Fibroblast of skin of abdomen (primary cell): ENCODE measurements around the gene GABRB1. TPM values are rescaled to one million over a fixed set of nuclear protein-coding genes. Genes with fewer than 3 reads are reported as not detected.

ENCODE experiments used
- DNase-seq: peaks from one replicate; pipeline ENCODE4 v3.0.0-alpha.2; 2013
- polyA plus RNA-seq, 2 experiments: library from polyadenylated mRNA; unstranded; fragments of 120-200 nt; gene quantifications; one replicate each; pipeline ENCODE4 v1.2.1, GENCODE V29; 2013; ENCODE audit not compliant: insufficient read length in 2 of 2

The GABRB1 gene
- polyA plus RNA-seq (2013, experiment 1 of 2; ENCODE audit: insufficient read length): not detected
- not detected for polyA plus RNA-seq (2013, experiment 2 of 2; ENCODE audit: insufficient read length)

DNA sequence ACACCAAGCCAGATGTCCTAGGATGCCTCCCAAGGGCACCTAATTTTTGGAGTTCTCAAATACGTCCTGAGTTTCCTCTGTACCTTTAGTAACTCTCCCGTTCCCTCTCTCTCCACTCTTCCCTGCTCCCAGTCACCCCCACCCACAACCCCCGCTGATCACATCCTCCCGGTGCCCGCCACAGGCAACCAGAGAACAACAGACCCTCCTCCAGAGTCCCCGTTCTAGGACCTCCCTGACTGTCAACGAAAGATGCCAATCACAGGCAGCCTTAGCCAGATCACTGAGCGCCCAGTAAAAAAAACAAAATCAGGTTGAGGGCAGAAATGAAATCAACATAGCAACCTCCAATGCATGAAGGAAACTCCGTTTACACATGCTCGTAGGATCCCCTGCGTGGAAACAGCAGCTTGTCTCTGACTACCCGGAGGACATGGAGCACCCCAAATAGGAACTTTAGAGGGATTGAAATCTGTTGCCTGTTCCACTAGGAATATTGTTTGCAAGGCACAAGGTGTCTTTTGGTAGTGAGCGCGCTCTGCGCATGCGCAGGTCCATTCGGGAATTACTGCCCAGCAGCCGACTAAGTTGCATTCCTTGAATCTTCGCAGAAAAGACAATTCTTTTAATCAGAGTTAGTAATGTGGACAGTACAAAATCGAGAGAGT, at the start of gene GABRB1:
GABRB1 (plus strand) TSS at position 557 of the 668 bp plus-strand sequence.
- DNase-seq: peak; percentile 34

DNA sequence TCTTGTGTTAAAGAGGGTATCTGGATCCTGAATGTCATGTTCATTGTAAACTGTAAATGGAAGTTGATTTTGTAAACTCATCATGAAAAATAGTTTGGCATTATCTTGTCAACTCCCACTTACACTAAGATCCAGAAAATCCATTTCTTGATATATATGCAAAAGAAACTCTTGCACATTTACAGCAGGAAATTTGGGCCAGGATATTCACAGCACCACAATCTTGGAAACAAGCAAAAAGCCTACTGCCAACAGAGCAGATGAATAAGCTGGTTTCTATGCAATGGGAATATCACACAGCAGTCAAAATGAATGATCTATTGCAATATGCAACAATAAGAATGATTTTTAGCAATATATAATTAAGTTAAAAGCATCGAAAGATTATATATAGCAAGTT, 46.6 kb upstream of the GABRB1 start:
- DNase-seq: no peak

GRCh38 chr4:46986922-46987638, 44.3 kb upstream of the GABRB1 start:
- DNase-seq: no peak

DNA sequence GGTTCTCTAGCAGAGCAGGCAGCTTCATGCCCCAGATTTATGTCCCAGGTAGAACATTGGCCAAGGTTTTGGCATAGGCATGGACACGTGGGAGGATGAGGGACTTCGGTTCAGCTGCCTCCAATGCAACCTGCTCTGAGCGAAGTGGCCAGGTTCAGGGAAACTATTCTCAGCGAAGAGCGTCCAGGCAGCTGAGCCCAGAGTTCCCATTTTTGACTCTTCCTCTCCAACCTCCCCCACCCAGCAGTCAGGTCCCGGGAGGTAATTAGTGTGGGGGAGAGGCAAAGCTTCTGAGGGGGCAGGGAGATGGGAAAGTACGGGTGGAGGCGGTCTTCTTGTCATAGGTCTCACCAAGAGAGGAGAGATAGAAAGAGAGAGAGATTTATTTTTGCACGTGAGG, 39.0 kb upstream of the GABRB1 start:
- no peak for DNase-seq

DNA sequence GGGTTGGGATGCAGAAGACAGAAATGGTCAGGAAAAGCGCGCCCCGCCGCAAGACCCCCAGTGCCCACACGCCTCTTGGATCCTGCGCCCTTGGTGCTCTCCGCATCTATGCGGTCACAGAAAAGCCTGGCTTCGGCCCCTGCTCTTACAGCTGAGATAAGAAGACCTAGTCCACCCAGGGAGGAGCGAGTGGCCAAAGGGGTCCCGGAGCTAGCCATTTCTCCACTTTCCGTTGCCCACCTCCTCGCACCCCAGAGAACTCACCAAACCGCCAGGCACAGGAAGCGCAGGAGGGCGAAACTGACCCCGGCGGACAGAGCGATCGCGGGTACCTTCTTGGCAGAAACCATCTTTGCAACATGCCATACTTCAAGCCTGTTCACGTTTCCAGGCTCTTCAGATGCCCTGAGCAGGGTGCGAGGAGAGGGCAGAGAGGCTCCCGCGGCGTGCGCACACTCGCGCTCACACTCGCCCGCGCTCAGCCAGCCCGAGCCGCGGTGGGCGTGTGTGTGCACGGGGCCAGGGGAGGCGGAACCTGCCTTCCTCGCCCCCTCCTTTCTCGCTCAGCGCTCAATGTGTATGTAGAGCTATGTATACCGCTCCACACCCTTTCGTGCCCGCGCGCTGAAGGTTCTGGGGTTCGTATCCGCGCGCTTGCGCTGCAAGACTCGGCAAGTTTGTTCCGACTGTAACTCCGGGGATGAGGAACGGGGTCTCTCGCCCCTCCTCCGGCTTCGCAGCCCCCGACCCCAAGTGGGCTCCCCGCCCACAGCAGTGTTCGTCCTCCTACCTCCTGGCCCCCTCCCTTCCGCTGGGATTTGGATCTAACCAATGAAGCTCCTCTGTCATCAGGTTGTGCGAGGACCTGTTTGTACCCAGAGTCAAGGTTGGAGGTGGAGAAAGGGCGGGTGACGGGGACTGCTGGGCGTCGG, 38.0 kb upstream of the GABRB1 start, which contains the start of gene GABRA4:
GABRA4 (minus strand) TSS at position 507 of the 932 bp plus-strand sequence; CDS start at position 350, 157 bp downstream.
- no peak for DNase-seq

DNA sequence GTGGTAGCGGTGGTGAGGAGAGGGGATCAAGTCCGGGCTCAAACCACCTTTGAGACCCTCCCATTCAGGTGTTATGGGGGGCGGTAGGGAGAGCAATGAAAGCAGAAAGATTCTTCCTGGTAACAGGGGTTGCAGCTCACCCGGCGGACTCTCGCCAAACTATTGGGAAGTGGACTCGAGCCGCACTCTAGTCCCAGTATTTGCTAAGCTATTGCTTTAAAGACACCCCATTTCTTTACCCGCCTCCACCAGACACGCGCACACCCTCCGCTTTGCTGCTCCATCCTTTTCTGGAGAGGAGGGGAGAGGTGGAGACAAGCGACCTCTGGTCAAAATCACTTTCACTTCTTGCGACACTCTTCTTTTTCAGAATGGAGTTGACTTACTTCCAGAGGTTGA, 37.4 kb upstream of the GABRB1 start:
- DNase-seq: no peak

DNA sequence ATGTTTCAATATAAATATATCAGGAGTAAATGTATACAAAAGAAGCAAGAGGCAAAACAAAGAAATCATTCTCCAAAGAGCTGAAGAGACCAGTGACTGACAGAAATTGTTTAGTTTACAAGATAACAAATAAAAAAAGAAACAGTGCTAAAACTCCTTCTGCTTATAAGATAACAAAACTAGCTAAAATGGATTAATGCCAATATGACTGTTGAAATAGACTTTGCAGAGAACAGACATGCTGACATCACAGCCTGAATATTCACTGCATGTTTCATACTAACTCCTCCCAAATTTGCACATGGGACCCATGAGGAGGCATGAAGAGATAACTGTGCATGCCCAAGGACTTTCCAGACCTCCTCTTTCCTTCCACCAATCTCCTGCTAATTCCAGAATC, 31.8 kb upstream of the GABRB1 start:
- peak; percentile 2 for DNase-seq

DNA sequence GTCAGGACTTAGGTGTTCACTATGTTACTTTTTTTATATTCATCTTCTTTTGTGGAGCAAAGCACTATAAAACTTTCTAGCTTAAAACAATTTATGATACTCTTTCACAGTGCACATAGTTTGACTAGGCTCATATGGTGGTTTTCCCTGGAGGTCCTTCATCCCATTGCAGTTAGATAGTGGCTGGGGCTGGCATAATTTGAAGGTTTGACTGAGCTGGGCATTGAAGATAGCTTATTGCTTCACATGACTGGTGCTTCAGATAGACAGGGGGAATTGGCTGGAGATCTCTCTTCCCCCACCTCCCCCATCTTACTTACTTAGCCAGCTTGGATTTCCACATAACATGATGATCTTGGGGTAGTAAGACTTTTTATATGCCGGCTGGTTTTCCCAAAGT, 31.0 kb upstream of the GABRB1 start:
- DNase-seq: no peak

DNA sequence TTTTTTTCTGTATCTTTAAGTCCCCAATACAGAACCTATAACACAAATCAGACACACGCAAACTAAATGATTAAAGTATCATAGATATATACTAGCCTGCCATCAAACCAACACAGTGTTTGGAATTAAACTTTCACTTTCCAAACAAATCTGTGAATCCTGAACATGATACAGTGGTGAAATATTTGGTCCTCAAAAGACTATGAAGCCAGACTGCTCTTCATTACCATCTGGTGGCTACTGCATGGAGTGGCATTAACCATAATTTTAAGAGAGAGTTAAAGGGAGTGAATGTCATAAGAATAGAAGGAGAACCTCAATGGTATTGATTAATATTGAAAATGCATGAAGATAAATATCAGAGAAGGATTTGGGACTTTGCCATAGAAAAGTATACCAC, 28.8 kb upstream of the GABRB1 start:
- no peak for DNase-seq

DNA sequence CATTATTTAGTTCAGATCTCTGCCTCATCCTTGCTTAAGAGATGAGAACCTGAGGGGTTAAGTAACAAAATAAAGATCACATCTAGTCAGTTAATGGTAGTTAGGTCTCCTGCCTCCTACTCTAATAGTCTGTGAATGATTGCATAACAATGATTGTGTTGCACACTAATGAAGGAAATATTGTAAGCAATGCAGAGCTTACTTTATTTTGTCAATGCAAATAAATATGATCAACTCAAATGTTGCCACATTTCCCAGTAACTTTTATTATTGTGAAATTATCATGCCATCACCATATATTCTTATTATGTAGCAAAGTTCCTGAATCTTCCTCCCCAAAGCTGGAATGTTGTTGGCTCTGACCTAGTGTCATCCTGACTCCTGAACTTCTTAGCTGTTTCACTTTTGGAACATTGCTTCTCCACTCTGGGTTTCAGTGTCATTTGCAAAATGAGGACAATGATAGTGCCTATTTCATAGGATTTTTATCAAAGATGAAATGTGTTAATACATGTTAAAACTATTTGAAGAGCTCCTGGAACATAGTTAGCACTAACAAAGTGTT, 20.9 kb upstream of the GABRB1 start:
- no peak for DNase-seq

GRCh38 chr4:47010912-47011446, 20.4 kb upstream of the GABRB1 start:
- no peak for DNase-seq

GRCh38 chr4:47012676-47013075, 18.7 kb upstream of the GABRB1 start:
- DNase-seq: no peak

- no peak for DNase-seq
Measured at GRCh38 chr4:47013373-47013772, 18.0 kb upstream of the GABRB1 start.

- no peak for DNase-seq
Measured at GRCh38 chr4:47017081-47017480, 14.3 kb upstream of the GABRB1 start.

GRCh38 chr4:47017494-47017893, 13.9 kb upstream of the GABRB1 start:
- peak; percentile 3 for DNase-seq

DNA sequence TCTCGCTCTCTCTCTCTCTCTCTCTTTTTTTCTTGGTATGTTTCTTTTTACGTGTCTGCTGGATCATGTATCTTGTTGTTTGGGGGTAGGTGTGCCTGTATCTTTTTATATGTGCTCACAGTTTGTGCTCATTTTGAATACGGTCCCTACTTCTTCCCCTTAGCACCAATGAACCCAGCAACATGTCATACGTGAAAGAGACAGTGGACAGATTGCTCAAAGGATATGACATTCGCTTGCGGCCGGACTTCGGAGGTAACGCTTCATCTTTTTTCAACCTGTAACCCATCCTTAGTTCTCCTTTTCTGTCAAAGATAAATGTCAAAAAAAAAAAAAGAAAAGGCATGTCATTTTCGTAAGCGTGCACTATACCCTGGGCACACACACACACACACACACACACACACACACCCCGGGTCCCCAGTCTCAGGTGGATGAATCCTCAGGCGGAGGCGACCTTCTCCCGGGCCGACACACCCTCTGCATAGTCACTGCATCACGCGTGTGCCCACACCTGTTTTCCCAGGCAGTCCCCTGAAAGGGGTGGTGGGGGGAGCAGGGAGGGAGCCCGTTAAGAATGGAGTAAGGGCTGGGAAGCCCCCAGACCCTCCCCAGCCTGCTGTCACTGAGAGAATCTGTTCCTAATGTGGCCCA, 511 bp downstream of the GABRB1 start:
- DNase-seq: no peak

DNA sequence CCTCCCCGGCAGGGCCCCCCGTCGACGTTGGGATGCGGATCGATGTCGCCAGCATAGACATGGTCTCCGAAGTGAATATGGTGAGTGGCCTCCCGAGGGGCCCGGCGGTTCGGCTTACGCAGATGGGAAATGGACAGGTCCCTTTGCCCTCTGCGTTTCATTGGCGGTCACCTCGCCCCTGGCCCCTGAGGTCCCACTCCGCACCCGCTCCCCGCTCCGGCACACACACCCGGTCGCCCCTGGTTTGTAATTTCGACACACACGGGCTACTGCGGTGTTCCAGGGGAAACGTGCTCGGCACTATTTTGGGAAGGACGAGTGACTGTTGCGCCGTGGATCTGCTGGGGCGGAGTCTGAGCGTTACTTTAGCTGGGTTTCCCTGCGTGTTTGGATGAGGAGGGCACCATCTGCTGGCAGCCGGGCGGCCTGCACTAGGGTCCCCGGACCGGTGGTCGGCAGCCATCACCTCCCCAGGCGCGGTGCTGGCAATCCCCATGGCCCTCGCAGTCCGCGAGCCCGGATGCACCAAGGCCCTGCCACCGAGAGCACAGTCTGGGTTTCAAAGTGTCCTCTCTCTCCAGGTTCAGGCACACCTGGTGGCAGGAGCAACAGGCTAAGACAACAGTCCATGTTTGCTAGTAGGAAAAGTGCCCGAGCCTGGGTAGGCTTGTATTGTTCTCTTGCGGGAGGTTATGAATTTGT, 1.2 kb downstream of the GABRB1 start:
- DNase-seq: peak; percentile 31

GRCh38 chr4:47038263-47038662, 6.9 kb downstream of the GABRB1 start:
- no peak for DNase-seq

- DNase-seq: no peak
Measured at GRCh38 chr4:47040828-47041227, 9.5 kb downstream of the GABRB1 start.

DNA sequence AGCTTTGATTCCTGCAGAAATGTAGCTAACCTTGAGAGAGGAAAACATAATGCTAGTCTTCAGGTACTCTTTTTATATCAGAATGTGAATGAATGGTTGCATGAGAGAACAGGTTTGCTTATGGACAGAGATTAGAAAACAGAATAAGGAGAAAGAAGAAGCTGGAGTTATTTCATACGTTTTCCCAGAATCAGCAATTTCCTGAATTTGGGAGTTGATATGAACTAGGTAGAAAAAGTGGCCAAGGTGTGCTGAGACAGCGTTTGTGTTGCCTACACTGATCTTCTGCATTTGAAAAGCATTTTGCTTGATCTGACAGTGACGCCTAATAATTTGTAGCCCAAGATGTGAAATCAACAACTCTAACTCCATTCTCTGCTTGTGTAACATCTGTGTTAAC, 12.5 kb downstream of the GABRB1 start:
- DNase-seq: no peak

GRCh38 chr4:47045261-47045660, 13.9 kb downstream of the GABRB1 start:
- DNase-seq: no peak
